NCI-H510A (cell line): ENCODE data around the gene RNASE8.

ENCODE experiments used
- DNase-seq: peaks from one replicate; lab custom pipeline; 2025; lab: John Stamatoyannopoulos, UW

Gene RNASE8

GRCh38 chr14:21053184-21054122 is 4.2 kb upstream of the RNASE8 start:
- no peak for DNase-seq

DNA sequence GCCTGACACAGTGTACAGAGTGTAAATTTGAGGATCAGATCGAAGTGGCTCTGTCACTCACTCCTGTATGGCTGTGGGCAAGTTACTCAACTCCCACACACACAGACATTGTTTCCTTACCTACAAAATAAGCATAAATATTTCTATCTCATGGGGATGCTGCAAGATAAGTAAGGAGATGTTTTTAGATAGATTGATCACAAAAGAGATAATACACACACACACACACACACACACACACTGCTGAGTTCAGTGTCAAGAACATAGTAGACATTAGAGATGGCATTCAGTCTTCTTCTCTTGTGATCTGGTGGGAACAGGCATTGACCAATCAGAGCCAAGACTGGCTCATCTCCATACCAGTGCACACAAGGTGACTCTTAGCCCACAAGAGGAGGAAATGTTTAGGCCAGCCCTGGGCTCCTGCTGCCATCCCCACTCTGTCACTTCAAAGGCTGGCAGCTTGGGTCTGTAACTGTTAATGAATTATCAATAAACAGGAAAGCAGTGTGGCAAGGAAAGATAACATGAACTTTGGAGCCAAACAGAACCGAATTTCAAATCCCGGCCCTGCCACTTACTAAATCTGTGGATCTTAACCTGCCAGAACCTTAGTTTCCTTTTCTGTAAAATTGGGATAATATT is 3.4 kb upstream of the RNASE8 start:
- no peak for DNase-seq

- no peak for DNase-seq
These were observed 2.9 kb upstream of the RNASE8 start for GRCh38 chr14:21054768-21055145.

GRCh38 chr14:21055432-21056117 is 2.0 kb upstream of the RNASE8 start:
- no peak for DNase-seq

- DNase-seq = no peak
These were observed 980 bp upstream of the RNASE8 start for GRCh38 chr14:21056520-21057163.

DNA sequence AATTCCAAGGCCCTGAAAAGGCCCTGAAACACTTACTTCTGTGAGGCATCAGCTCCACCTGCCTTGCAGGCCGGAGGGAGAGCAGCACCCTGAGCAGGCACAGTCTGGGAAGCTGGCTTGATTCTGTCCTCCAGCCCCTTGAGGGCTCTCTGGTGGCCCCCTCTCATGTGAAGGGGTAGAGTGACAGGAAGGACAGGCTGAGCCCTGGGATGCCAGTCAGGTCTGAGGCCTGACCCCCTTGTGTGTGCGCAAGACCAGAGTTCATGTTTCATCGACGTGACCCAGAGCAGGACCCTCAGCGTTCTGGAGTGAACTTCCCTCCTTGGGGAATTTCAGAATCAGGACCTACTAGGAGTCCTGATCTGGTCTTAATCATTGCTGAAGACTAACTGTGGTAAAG is 1.3 kb downstream of the RNASE8 start:
- no peak for DNase-seq

DNA sequence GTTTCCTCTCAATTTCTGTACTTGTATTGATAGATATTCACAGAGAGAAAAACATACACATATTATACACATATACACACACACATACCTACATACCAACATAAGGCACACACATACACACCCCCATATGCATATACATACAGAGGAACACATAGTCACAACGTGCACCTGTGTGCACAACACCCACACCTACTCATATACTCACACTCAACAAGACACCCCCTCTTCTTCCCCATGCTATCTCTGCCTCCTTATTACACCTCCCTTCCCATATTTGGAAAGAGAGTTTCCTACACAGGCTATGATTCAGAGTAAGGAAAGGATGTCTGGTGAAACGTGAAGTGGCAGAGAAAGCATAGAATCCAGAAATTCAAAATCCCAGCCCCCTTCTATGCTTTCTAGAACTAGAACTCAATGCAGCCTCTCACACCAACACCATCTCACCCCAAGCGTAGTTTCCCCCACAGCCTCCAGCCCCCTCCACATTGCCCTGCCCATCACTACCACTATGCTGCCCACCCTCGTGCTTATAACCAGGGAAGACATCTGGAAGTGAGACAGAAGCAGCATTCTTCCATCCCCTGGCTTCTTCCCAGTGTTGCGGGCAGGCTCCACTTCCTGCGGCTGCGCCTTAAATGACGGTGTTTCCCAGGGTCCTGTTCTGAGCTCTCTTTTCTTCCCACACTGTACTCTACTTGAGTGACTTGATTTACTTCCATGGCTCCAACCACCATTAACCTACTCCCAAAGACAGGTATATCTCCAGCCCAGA is 2.4 kb downstream of the RNASE8 start:
- DNase-seq = no peak

- DNase-seq = no peak
These were observed 3.2 kb downstream of the RNASE8 start for GRCh38 chr14:21060614-21061346.

DNA sequence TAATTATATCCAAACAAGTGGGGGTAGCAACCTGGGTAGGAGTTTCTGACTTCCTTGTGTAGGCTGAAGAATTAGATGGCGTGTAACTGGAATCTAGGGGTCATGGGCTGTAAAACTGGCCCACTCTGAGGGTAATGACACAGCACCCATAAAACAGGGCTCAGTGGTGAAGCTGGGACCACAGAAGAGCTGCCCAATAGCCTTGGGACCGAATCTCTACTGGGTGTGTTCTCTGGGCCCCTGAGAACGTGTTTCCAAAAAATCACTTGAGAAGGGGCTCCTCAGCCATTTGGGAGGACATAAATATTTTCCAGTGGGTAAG is 3.7 kb downstream of the RNASE8 start:
- DNase-seq = no peak

DNA sequence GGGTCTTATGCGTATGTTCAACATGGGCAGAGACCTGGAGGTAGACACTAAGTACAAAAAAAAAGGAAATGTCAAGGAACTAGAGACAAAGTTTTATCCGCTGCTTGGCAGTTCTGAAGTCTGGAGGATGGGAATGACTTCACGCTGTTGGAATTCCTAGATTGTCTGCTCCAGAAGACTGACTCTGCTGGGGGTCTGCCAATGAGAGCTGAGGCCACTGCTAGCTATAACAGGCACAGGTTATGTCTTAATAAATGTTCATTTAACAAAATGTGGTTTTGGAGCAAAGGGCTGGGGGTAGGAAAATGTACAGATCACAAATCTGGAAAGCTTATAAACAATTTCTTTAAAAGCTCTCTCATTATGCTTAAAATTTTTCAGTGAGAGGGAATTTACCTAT is 5.9 kb downstream of the RNASE8 start:
- no peak for DNase-seq

GRCh38 chr14:21066882-21067502 is 9.4 kb downstream of the RNASE8 start:
- no peak for DNase-seq

DNA sequence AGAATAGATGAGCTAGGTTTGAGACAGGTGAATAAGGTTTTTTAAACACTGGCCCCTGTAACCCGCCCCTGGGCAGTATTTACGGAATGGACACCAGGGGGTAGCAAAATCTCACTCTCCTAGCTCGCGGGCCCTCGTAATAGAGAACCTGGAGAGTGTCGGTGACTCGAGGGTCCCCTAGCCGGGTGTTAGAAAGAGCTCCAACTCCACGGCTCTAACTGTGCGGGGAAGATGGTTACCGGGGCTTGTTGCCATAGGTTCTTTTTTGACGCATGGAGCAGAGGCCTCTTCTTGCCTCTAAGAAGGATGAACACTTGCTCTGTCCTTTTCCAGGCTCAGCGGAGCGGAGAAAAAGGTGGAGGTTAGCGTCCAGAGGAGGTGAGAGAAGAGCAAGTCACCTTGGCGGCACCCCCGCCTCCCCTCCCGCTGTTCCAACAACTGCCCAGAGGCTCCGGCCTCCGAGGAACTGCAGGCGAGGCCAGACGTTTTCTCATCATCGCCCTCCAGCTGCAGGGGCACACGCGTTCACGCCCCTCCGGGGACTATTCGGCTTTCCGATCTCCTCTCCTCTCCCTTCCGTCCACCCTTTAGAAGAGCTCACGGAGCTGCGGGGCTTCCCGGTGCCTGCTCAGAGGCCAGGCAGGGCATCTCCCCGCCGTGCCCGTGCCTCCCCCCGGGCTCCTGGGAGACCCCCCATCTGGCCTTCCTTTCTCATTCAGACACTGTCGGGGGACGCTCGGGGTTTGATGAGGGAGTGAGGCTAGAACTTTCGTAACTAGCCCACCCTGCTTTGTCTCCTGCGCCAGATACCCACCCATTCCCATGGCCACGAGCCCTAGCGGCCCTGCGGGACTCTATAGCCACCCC is 11.1 kb downstream of the RNASE8 start:
- peak; percentile 59 for DNase-seq

DNA sequence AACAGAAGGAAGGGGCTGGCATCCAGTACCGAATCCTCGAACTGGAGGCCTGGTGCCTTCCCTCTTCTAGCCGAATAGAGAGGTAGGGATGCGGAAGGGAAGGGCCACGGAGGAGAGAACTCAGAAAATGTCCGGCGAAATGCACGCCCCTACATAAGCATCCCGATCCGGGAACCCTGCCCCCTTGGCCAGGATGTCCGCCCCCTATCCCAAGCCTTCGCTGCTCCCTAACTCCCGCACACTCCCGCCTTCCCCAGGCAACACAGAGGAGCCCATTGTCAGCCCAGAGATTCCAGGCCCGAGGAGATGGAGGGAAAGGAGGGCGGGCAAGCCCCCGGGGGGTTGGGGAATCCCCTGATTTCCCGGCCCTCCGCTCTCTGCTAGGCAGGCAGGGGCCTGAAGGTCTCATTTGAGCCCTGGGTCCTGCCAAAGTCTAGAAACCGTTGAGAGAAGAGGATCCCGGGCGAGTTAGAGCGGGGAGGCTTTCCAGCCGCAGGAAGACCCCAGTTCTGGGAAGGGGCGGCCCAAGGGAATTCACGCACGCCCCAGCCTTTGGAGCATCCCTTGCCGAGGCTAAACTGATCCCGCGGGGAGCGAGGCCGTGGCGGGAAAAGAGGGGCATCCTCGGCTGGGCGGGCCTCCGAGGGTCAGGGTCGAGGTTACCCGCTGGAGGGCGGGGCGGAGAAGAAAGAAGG is 11.9 kb downstream of the RNASE8 start:
- no peak for DNase-seq

DNA sequence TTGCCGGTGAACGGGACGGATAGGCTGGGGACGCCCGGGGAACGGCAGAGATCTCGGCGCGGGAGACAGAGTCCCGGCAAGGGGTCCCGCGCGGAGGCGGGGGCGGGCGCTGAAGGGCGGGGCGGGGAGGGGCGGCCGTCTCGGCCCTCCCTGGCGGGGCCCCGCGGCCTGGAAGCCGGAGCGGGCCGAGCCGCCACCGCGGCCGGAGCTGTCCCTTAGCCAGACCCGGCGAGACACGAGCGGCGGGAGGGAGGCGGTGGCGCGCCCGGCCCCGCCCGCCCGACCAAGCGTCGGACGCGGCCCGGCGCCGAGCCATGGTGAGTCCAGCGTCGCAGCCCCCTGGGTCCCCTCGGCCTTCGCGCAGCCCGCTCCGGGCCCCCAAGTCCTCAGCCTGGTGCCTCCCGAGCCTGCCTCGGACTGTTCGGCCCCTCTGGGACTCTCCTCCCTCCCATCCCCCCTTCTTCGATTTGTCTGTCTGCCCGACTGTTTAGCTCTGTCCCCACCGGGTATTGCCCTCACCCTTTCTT is 12.5 kb downstream of the RNASE8 start, which contains the start of gene ARHGEF40:
ARHGEF40 (plus strand) TSS at position 222 of the 527 bp plus-strand sequence; CDS start at position 315, 93 bp downstream.
- peak; percentile 24 for DNase-seq

GRCh38 chr14:21070610-21071224 is 13.1 kb downstream of the RNASE8 start:
- DNase-seq = no peak

DNA sequence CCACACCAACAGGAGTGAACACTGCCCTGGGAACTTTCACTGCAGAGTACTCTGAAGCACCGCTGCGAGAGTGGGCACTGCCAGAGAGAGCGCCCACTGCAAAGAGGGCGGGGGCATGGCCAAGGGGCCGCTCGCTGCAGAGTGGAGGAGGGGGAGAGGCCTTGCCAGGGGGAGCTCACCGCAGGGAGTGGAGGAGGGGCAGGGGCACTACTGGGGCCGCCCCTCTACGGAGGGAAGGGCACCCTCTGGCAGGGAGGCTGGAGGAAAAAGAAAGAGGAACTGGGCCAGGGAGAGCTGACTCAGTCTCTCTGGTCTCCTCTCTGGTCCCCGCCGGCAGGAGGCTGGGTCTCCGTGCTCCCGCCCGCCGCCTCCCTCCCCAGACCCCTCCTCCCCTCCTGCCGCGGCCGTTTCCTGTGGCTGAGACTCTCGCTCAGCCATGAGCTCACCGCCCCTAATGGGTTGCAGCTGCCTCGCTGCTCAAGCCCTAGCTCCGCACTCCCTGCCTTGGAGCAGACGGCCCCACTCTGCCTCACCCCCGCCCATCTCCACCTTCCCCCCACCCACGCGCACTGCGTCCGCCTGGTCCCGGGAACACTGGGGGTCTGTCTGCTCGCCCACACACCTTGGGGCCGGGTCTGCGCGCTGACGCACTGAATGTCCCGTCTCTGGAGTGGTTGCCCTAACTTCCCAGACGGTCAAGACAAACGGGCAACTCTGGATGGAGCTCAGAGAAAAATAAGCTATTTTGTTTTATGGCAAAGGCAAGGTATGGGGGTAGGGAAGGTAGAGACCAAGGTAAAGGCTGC is 13.8 kb downstream of the RNASE8 start:
- peak; percentile 73 for DNase-seq

DNA sequence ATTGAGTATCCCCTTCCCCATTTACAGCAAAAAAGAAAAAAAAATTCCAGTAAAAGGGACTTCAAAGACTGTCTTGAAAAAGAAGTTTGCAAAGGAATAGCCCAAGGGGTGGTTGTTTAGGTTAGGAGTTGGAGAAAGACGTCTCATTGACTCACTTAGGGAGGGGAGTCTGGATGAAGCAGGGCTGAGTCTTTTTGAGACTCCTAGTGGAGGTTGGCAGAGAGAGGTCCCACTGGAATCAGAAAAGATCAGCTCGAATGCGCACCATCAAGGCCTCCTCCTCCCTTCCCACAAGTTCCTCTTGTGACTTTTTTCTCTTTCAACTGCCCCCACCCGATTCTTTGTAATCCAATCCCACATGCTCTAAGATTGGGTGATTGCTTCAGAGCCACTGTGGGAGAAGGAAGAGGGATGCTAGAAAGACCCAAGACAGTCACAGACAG is 14.4 kb downstream of the RNASE8 start:
- no peak for DNase-seq
